Chondrocyte (in vitro differentiated cells): ENCODE results near the gene MDN1. TPM values are rescaled to one million over a fixed set of nuclear protein-coding genes. Genes with fewer than 3 reads are reported as not detected.

Experiments used
- DNase-seq: peaks from one replicate; pipeline ENCODE4 v3.0.0; 2021; ENCODE audit warnings: mixed read lengths, low spot score
- H3K27ac Mint-ChIP-seq: one replicate; pipeline ENCODE4 v1.8.0; 2021; ENCODE audit warnings: mild to moderate bottlenecking, moderate library complexity, mixed read lengths; ENCODE audit not compliant: unreplicated experiment
- H3K27me3 Mint-ChIP-seq: 2 replicates; pipeline ENCODE4 v1.8.0; 2021; ENCODE audit warnings: low read depth, mixed read lengths
- H3K36me3 Mint-ChIP-seq: 2 replicates; pipeline ENCODE4 v1.8.0; 2021; ENCODE audit warnings: low read depth, mixed read lengths
- H3K4me1 Mint-ChIP-seq: 2 replicates; pipeline ENCODE4 v1.8.0; 2021; ENCODE audit warnings: low read depth, mild to moderate bottlenecking, mixed read lengths
- H3K4me3 Mint-ChIP-seq: one replicate; pipeline ENCODE4 v1.8.0; 2021; ENCODE audit warnings: mild to moderate bottlenecking, moderate library complexity, mixed read lengths; ENCODE audit not compliant: unreplicated experiment
- H3K9me3 Mint-ChIP-seq: 2 replicates; pipeline ENCODE4 v1.8.0; 2021; ENCODE audit warnings: low read depth, mixed read lengths
- total RNA-seq: library from RNA; stranded (reverse); gene quantifications from 3 replicates; pipeline ENCODE4 v1.2.1, GENCODE V29; 2021
- TF ChIP-seq, protein P1 (sequence below): fragments of 200-600 bp; sonication (generic); IDR thresholded peaks from 2 replicates; pipeline ENCODE4 v1.5.0; 2021; ENCODE audit warnings: antibody characterized with exemption, mild to moderate bottlenecking, moderate library complexity

The MDN1 gene
- total RNA-seq, 1 donor from 2014 or later, result 35.8 TPM

DNA sequence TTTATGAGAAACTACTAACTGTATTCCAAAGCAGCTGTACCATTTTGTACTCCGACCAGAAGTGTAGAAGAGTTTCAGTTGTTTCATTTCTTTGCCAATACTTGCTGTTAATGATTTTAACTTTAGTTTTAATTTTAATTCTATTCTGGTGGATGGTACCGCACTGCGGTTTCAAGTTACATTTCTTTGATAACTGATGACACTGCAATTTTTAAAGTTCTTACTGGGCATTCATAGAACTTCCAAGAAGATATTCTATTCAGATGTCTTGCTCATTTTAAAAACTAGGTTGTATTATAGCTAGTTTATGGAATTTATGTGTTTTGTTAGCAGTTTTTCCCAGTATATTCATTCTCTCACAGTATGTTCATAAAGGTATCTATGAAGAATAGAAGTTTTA, 117.2 kb downstream of the MDN1 start:
- no peak overlapping the region for H3K27ac Mint-ChIP-seq
- H3K27me3 Mint-ChIP-seq, result no peaks in the 10 kb centered on the region
- DNase-seq, result no peak
- TF ChIP-seq, protein P1, sequence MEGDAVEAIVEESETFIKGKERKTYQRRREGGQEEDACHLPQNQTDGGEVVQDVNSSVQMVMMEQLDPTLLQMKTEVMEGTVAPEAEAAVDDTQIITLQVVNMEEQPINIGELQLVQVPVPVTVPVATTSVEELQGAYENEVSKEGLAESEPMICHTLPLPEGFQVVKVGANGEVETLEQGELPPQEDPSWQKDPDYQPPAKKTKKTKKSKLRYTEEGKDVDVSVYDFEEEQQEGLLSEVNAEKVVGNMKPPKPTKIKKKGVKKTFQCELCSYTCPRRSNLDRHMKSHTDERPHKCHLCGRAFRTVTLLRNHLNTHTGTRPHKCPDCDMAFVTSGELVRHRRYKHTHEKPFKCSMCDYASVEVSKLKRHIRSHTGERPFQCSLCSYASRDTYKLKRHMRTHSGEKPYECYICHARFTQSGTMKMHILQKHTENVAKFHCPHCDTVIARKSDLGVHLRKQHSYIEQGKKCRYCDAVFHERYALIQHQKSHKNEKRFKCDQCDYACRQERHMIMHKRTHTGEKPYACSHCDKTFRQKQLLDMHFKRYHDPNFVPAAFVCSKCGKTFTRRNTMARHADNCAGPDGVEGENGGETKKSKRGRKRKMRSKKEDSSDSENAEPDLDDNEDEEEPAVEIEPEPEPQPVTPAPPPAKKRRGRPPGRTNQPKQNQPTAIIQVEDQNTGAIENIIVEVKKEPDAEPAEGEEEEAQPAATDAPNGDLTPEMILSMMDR, result no peak
- peaks cover 20% of the 10 kb centered on the region for H3K36me3 Mint-ChIP-seq
- no peaks in the 10 kb centered on the region for H3K9me3 Mint-ChIP-seq
- H3K4me3 Mint-ChIP-seq, result no peak overlapping the region
- no peaks in the 10 kb centered on the region for H3K4me1 Mint-ChIP-seq

DNA sequence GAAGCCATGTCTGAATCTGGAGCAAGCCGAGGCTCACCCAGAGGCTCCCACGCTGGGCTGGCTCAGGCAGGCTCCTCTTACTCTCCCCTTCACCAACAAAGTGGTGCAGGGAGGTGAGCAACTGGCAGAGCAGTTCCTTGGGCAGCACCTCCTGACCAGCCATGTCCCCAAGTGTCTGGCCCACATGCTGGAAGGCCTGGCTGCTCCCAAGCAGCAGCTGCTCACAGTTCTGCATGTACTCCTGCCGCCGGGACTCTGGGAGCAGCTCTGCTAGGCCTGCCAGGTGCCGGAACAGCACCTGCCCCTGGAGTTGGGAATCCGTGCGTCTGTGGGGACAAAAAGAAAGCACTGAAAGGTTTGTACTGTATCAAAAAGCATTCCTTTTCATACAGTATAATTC, 123.9 kb downstream of the MDN1 start:
- no peaks in the 10 kb centered on the region for H3K9me3 Mint-ChIP-seq
- peaks cover 4% of the 10 kb centered on the region for H3K4me1 Mint-ChIP-seq
- H3K27ac Mint-ChIP-seq, result no peak overlapping the region
- DNase-seq, result no peak
- TF ChIP-seq, protein P1, result no peak
- peaks cover 30% of the 10 kb centered on the region for H3K36me3 Mint-ChIP-seq
- H3K27me3 Mint-ChIP-seq, result no peaks in the 10 kb centered on the region
- no peak overlapping the region for H3K4me3 Mint-ChIP-seq

DNA sequence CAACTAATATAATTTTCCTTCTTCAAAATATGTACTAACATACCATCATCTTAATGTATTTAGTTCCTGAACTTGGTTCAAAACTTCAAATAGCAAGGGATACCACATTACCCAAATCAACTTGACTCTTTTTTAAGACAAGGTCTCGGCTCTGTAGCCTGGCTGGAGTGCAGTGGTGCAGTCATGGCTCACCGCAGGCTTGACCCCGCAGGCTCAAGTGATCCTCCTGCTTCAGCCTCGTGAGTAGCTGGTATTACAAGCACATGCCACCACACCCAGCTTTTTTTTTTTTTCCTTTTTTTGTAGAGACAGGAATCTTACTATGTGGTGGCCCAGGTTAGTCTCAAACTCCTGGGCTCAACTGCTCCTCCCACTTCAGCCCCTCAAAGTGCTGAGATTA, 125.2 kb downstream of the MDN1 start:
- H3K27me3 Mint-ChIP-seq, result no peaks in the 10 kb centered on the region
- TF ChIP-seq, protein P1, result no peak
- H3K27ac Mint-ChIP-seq, result no peak overlapping the region
- peaks cover 8% of the 10 kb centered on the region for H3K4me1 Mint-ChIP-seq
- H3K4me3 Mint-ChIP-seq, result no peak overlapping the region
- no peaks in the 10 kb centered on the region for H3K9me3 Mint-ChIP-seq
- DNase-seq, result no peak
- H3K36me3 Mint-ChIP-seq, result peaks cover 28% of the 10 kb centered on the region

DNA sequence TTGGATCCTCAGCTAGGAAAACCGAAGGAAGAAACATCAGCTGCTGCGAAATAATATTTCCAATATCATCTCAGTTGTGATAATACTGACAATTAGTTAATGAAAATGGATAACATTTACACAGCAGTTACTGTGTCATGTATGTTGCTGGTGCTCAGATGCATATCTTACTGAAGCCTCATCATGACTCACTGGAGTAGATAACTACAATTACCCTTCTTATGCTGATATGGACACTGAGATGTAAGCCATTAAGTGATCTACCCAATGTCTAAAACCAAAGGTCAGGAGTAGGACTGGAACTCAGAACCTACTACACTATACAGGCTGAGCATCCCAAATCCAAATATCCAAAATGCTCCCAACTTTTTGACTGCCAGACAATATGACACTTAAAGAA, 126.4 kb downstream of the MDN1 start:
- Mint-ChIP-seq H3K36me3 (peaks cover 28% of the 10 kb centered on the region), H3K27ac (no peak overlapping the region), H3K4me1 (peaks cover 8% of the 10 kb centered on the region), H3K4me3 (no peak overlapping the region), H3K9me3 (no peaks in the 10 kb centered on the region), H3K27me3 (no peaks in the 10 kb centered on the region)
- TF ChIP-seq, protein P1, result no peak
- no peak for DNase-seq

DNA sequence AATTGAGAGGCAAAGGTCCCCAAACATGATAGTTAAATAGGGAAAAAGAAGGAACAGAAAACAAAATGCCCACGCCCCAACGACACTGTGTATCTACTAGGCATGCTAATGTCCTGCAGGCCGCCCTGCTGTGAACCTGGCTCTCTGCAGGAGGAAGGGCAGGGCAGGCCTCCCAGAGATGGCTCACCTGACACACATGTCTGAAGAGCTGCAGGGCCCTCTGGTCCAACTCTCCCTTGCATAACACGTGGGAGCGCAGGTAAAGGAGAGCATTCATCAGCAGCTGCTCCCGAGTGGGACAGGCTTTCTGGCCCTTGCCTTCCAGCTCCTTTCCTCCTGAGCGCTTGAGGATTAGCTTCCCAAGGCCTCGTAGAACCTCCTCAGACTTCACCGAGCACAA, 127.3 kb downstream of the MDN1 start:
- no peak for DNase-seq
- H3K36me3 Mint-ChIP-seq, result peaks cover 29% of the 10 kb centered on the region
- H3K9me3 Mint-ChIP-seq, result no peaks in the 10 kb centered on the region
- H3K27me3 Mint-ChIP-seq, result no peaks in the 10 kb centered on the region
- TF ChIP-seq, protein P1, result no peak
- H3K4me1 Mint-ChIP-seq, result peaks cover 8% of the 10 kb centered on the region
- no peak overlapping the region for H3K27ac Mint-ChIP-seq
- no peak overlapping the region for H3K4me3 Mint-ChIP-seq
